CD14-positive monocyte (primary cell): Measurements from ENCODE around the gene GK2. TPM values are rescaled to one million over a fixed set of nuclear protein-coding genes. Genes with fewer than 3 reads are reported as not detected.

Source experiments
- DNase-seq, 3 donors: peaks; one replicate each; pipeline ENCODE4 v3.0.0-alpha.2; 2011 to 2022
- H2AFZ ChIP-seq: 2 replicates; pipeline ENCODE4 v1.6.0; 2012; ENCODE audit warnings: mild to moderate bottlenecking, low read depth, low read length, inconsistent platforms; ENCODE audit not compliant: insufficient read depth, poor library complexity, severe bottlenecking
- H3K27ac ChIP-seq, 2 donors: 1 replicate in 1 of 2; 2 replicates in 1 of 2; pipeline ENCODE4 v1.5.1; 2012 to 2013; ENCODE audit warnings: low read length in 2 of 2, control low read depth in 1 of 2, inconsistent platforms in 1 of 2, low read depth in 1 of 2, mild to moderate bottlenecking in 1 of 2
- H3K27me3 ChIP-seq, 2 donors: one replicate each; pipeline versions ENCODE4 v1.6.0 to v1.6.1; 2011 to 2013; ENCODE audit warnings: low read length in 2 of 2; ENCODE audit not compliant: control insufficient read depth in 2 of 2, insufficient read depth in 2 of 2
- H3K36me3 ChIP-seq, 2 donors: replicated peaks in 1 of 2; 1 replicate in 1 of 2; 2 replicates in 1 of 2; pipeline versions ENCODE4 v1.5.1 to v1.6.1; 2012 to 2013; ENCODE audit warnings: low read length in 2 of 2, control low read depth in 1 of 2, inconsistent platforms in 1 of 2, mild to moderate bottlenecking in 1 of 2; ENCODE audit not compliant: insufficient read depth in 2 of 2, control insufficient read depth in 1 of 2
- H3K4me1 ChIP-seq, 2 donors: 1 replicate in 1 of 2; 2 replicates in 1 of 2; pipeline versions ENCODE4 v1.5.1 to v1.6.1; 2012 to 2013; ENCODE audit warnings: low read length in 2 of 2, control low read depth in 1 of 2, inconsistent platforms in 1 of 2, mild to moderate bottlenecking in 1 of 2, moderate library complexity in 1 of 2; ENCODE audit not compliant: insufficient read depth in 2 of 2, control insufficient read depth in 1 of 2
- H3K4me2 ChIP-seq: replicated peaks from 2 replicates; pipeline ENCODE3; 2012; ENCODE audit warnings: low read length, moderate library complexity, mild to moderate bottlenecking; ENCODE audit not compliant: poor library complexity, severe bottlenecking; ENCODE audit errors: extremely low read depth
- H3K4me3 ChIP-seq, 3 experiments: fragments of 200-600 bp in 1 of 3; sonication (generic) in 1 of 3; replicated peaks in 1 of 3; 1 replicate in 2 of 3; 2 replicates in 1 of 3; pipeline ENCODE4 v1.5.1; 2011 to 2013; ENCODE audit warnings: low read length in 3 of 3, mild to moderate bottlenecking in 3 of 3, control low read depth in 2 of 3, low read depth in 2 of 3, inconsistent platforms in 1 of 3, moderate library complexity in 1 of 3
- H3K79me2 ChIP-seq: 2 replicates; pipeline ENCODE4 v1.6.0; 2012; ENCODE audit warnings: mild to moderate bottlenecking, control low read depth, inconsistent platforms, low read length, moderate library complexity; ENCODE audit not compliant: insufficient read depth
- H3K9ac ChIP-seq: 2 replicates; pipeline ENCODE4 v1.6.0; 2017; ENCODE audit warnings: low read length, mild to moderate bottlenecking; ENCODE audit not compliant: insufficient read depth, poor library complexity, severe bottlenecking
- H3K9me3 ChIP-seq, 2 donors: replicated peaks in 1 of 2; 1 replicate in 1 of 2; 2 replicates in 1 of 2; pipeline versions ENCODE4 v1.5.1 to v1.6.1; 2012 to 2013; ENCODE audit warnings: low read length in 2 of 2, control low read depth in 1 of 2; ENCODE audit not compliant: control insufficient read depth in 1 of 2, insufficient read depth in 1 of 2
- H4K20me1 ChIP-seq: 2 replicates; pipeline ENCODE4 v1.6.0; 2012; ENCODE audit warnings: mild to moderate bottlenecking, low read length, control low read depth, moderate library complexity; ENCODE audit not compliant: insufficient read depth
- H3K27ac Mint-ChIP-seq, 7 donors: one replicate each; pipeline ENCODE4 v1.8.0; 2020; ENCODE audit warnings: mild to moderate bottlenecking in 7 of 7, mixed read lengths in 7 of 7, moderate library complexity in 6 of 7, inconsistent platforms in 2 of 7
- H3K27me3 Mint-ChIP-seq, 3 donors: one replicate each; pipeline ENCODE4 v1.8.0; 2021 to 2022; ENCODE audit warnings: low read depth in 3 of 3, mild to moderate bottlenecking in 3 of 3, mixed read lengths in 3 of 3, moderate library complexity in 3 of 3, inconsistent platforms in 1 of 3
- H3K36me3 Mint-ChIP-seq, 2 donors: one replicate each; pipeline ENCODE4 v1.8.0; 2020; ENCODE audit warnings: mixed read lengths in 2 of 2, inconsistent platforms in 1 of 2, mild to moderate bottlenecking in 1 of 2
- H3K4me1 Mint-ChIP-seq: one replicate; pipeline ENCODE4 v1.8.0; 2020; ENCODE audit warnings: mild to moderate bottlenecking, mixed read lengths
- H3K4me3 Mint-ChIP-seq, 2 donors: one replicate each; pipeline ENCODE4 v1.8.0; 2020; ENCODE audit warnings: mild to moderate bottlenecking in 2 of 2, mixed read lengths in 2 of 2, moderate library complexity in 1 of 2
- H3K9me3 Mint-ChIP-seq, 7 donors: one replicate each; pipeline ENCODE4 v1.8.0; 2020 to 2022; ENCODE audit warnings: mixed read lengths in 7 of 7, mild to moderate bottlenecking in 6 of 7, moderate library complexity in 6 of 7, inconsistent platforms in 2 of 7
- CTCF ChIP-seq: fragments of 200-600 bp; IDR thresholded peaks from one replicate; pipeline ENCODE4 v1.8.0; 2022; ENCODE audit warnings: antibody characterized with exemption, mild to moderate bottlenecking
- WGBS: methylation state at CpG from one replicate; pipeline ENCODE4 v1.1.5; 2013; ENCODE audit warnings: missing lambda C conversion rate; ENCODE audit not compliant: insufficient coverage; 5-methylcytosine and 5-hydroxymethylcytosine counted together
- intact Hi-C, 2 donors: fragments of 100-400 bp; cut with micrococcal nuclease; formaldehyde crosslinking; loops; one replicate each; pipeline versions ENCODE4 v1.15.0 to v1.15.1; 2023
- polyA plus RNA-seq, 3 donors: library from polyadenylated mRNA; depleted of rRNA in 1 of 3; unstranded in 2 of 3; stranded (reverse) in 1 of 3; fragments of 300-500 nt in 2 of 3; fragments of >200 nt in 1 of 3; fragmentation: Illumina TruSeq in 2 of 3; gene quantifications; 1 replicate in 2 of 3; 2 replicates in 1 of 3; pipeline ENCODE4 v1.2.3, GENCODE V29; 2012 to 2021

Gene GK2
- polyA plus RNA-seq, 3 donors, result not detected

GRCh38 chr4:79446145-79446544 is 38.1 kb upstream of the GK2 start:
- no peak for TF ChIP-seq CTCF
- no peak overlapping the region for H2AFZ ChIP-seq
- H3K9me3 ChIP-seq, result no peaks in the 10 kb centered on the region
- Mint-ChIP-seq H3K27me3 (peaks cover 0 to 2% (median 0%) of the 10 kb centered on the region in 3 donors), H3K36me3 (no peaks in the 10 kb centered on the region), H3K9me3 (no peaks in the 10 kb centered on the region), H3K4me3 (no peak overlapping the region), H3K27ac (no peak overlapping the region), H3K4me1 (no peaks in the 10 kb centered on the region)
- no peak overlapping the region for H3K27ac ChIP-seq
- H3K4me1 ChIP-seq, result no peaks in the 10 kb centered on the region
- H3K4me3 ChIP-seq, result no peak overlapping the region
- no peaks in the 10 kb centered on the region for H4K20me1 ChIP-seq
- no peaks in the 10 kb centered on the region for H3K79me2 ChIP-seq
- intact Hi-C loops, result no loop called here
- H3K4me2 ChIP-seq, result no peak overlapping the region
- no peak overlapping the region for H3K9ac ChIP-seq
- no peaks in the 10 kb centered on the region for H3K27me3 ChIP-seq
- no peak for DNase-seq
- WGBS, result 89% methylated on average over 3 of the region's 4 CpGs
- H3K36me3 ChIP-seq, result no peaks in the 10 kb centered on the region

- no peaks in the 10 kb centered on the region for H3K36me3 ChIP-seq
- no peak for DNase-seq
- H3K4me2 ChIP-seq, result no peak overlapping the region
- no peaks in the 10 kb centered on the region for H3K9me3 Mint-ChIP-seq
- H3K27me3 ChIP-seq, result no peaks in the 10 kb centered on the region
- intact Hi-C loops, result no loop called here
- H3K9ac ChIP-seq, result no peak overlapping the region
- H3K4me3 Mint-ChIP-seq, result no peak overlapping the region
- H3K9me3 ChIP-seq, result no peaks in the 10 kb centered on the region
- H3K27ac ChIP-seq, result no peak overlapping the region
- no peak for TF ChIP-seq CTCF
- H3K36me3 Mint-ChIP-seq, result no peaks in the 10 kb centered on the region
- no peak overlapping the region for H3K27ac Mint-ChIP-seq
- WGBS, result 80% methylated on average over 3 of the region's 5 CpGs
- H4K20me1 ChIP-seq, result no peaks in the 10 kb centered on the region
- H3K27me3 Mint-ChIP-seq, result peaks cover 0 to 2% (median 0%) of the 10 kb centered on the region in 3 donors
- no peaks in the 10 kb centered on the region for H3K4me1 Mint-ChIP-seq
- H3K79me2 ChIP-seq, result no peaks in the 10 kb centered on the region
- no peak overlapping the region for H3K4me3 ChIP-seq
- no peak overlapping the region for H2AFZ ChIP-seq
- H3K4me1 ChIP-seq, result no peaks in the 10 kb centered on the region
These were observed 37.3 kb upstream of the GK2 start for GRCh38 chr4:79445371-79445781.
